ENCODE data around the gene CDC42BPB. TPM values are rescaled to one million over a fixed set of nuclear protein-coding genes. Genes with fewer than 3 reads are reported as not detected.
A peak's percentile ranks its signal among the peaks of the same experiment; 100 is the strongest.

CDC42BPB gene
- total and polyA plus RNA-seq, 2 of the 13 experiments (the other 11 are each of a cell fraction or from before 2014, with no cell fraction given): 19.7 to 32.3 TPM

GRCh38 chr14:103100281-103101121 lies 43.2 kb upstream of the CDC42BPB start (continued):
- TF ChIP-seq HMGXB3 (CRISPR knock-in tag; IDR thresholded peaks at IDR 0.05; ENCODE audit: borderline replicate concordance) (no peak; the same call in 1 of the 2 replicates), ZNF33B (CRISPR knock-in tag; IDR thresholded peaks at IDR 0.05) (no peak), ZNF687 (CRISPR knock-in tag; IDR thresholded peaks at IDR 0.05) (peak; percentile 93), ZNF776 (CRISPR knock-in tag; IDR thresholded peaks at IDR 0.05) (no peak), CENPX (CRISPR knock-in tag; IDR thresholded peaks at IDR 0.05) (no peak), ZNF280B (CRISPR knock-in tag; IDR thresholded peaks at IDR 0.05; ENCODE audit: borderline replicate concordance) (no peak; the same call in 1 of the 2 replicates), ZNF530 (CRISPR knock-in tag; IDR thresholded peaks at IDR 0.05; ENCODE audit: low read depth) (no peak), RAD21 (CRISPR knock-in tag; IDR thresholded peaks at IDR 0.05) (no peak), SMAD1 (CRISPR knock-in tag; IDR thresholded peaks at IDR 0.05; ENCODE audit: borderline replicate concordance, low read depth) (peak; percentile 54; the same call in 1 of the 2 replicates), ZNF546 (CRISPR knock-in tag; conservative IDR thresholded peaks at IDR 0.05) (no peak), ZNF574 (CRISPR knock-in tag; IDR thresholded peaks at IDR 0.05) (peak; percentile 83), HIC2 (CRISPR knock-in tag; IDR thresholded peaks at IDR 0.05; ENCODE audit: low read depth) (peak; percentile 97)
